Measurements from ENCODE around the gene TLE5.

TLE5 gene, protein sequence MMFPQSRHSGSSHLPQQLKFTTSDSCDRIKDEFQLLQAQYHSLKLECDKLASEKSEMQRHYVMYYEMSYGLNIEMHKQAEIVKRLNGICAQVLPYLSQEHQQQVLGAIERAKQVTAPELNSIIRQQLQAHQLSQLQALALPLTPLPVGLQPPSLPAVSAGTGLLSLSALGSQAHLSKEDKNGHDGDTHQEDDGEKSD

DNA sequence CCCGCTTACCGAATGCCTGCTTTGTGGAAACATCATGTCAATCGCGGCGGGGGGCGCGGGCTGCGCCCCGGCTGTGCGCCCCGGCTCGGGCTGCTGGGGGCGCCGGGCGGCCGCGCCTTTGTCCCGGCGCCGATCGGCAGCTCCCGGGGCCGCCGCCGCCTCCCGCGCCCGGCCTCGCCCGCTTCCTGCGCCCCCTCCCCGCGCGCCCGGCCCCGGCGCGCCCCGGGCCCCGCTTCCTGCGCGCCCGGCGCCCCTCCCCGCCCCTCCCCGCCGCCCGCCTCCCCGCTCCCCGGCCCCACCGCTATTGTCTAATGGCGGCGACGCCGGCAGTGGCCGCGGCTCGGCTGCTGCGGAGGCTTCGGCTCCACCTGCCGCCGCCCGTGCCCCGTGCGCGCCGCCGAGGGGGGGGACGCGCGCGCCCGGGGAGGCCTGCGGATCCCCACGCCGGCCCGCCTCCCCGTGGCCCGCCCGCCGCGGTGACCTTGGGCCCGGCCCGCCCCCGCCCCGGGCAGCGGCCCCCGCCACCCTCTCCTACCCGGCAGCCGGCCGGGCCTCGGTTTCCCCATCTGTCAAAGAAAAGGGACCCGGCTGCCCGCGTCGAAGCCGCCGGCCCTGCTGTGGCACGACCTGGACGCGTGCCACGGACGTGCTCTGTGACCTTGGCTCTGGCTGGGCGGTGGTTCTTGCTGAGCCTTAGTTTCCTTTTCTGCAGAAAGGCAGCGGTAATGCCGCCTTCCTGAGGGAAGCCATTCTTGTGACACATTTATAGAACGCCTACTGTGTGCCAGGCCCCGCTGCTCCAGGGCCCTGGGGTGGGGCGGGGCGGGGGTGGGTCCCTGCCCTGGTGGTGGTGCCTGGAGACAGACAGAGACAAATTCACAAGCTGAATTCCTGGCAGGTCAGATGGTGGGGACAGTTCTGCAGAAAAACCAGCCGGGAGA lies at the start of gene TLE5:
TSS of gene TLE5 (minus strand) at position 331 of the 941 bp plus-strand sequence. CDS start at position 36, 295 bp downstream.
- TF ChIP-seq, protein P1, sequence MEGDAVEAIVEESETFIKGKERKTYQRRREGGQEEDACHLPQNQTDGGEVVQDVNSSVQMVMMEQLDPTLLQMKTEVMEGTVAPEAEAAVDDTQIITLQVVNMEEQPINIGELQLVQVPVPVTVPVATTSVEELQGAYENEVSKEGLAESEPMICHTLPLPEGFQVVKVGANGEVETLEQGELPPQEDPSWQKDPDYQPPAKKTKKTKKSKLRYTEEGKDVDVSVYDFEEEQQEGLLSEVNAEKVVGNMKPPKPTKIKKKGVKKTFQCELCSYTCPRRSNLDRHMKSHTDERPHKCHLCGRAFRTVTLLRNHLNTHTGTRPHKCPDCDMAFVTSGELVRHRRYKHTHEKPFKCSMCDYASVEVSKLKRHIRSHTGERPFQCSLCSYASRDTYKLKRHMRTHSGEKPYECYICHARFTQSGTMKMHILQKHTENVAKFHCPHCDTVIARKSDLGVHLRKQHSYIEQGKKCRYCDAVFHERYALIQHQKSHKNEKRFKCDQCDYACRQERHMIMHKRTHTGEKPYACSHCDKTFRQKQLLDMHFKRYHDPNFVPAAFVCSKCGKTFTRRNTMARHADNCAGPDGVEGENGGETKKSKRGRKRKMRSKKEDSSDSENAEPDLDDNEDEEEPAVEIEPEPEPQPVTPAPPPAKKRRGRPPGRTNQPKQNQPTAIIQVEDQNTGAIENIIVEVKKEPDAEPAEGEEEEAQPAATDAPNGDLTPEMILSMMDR (IDR thresholded peaks at IDR 0.05; ENCODE audit: low read depth, low read length) = no peak
- no peaks in the 10 kb centered on the region for H3K9me3 ChIP-seq (ENCODE audit: severe bottlenecking)
- peak; percentile 62 for DNase-seq
- peak within 1 kb of the TSS; percentile 92 for H3K4me3 ChIP-seq (ENCODE audit: low read depth, low read length)
- peaks cover 36% of the 10 kb centered on the region for H3K36me3 ChIP-seq
- H3K27ac ChIP-seq = peak within 1 kb of the TSS; percentile 92
- H3K27me3 ChIP-seq (ENCODE audit: insufficient read depth, low read depth, severe bottlenecking) = no peaks in the 10 kb centered on the region

DNA sequence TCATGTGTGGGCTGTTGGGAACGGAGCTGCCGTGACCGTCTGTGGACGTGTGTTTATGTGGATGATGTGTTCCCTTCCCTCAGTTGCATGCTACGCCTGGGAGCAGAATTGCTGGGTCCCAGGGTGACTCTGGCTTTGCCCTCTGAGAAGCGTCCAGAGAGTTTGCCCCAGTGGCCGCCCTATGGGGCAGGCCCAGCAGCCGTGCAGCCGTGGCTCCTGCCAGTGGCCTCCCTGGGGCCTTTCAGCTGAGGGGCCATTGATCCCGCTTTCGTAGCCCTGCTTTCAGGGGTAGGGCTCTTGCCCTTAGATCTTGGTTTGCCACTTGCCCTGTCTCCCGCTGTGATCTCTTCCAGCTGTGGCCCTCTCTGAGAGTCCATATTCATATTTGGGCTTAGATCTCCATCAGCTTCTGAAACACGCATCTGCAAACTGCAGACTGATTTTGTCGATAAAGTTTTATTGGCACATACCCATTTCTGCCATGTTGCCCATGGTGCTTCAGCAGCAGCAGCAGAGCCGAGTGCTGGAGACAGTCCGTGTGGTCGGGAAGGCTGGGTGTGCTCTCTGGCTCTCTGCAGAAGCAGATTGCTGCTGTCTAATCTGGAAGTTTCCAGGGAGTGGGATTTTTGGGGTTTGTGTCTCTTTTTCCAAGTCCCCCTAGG lies 49.4 kb upstream of the TLE5 start:
- Histone ChIP-seq H3K36me3 (peaks cover 21% of the 10 kb centered on the region), H3K27me3 (ENCODE audit: insufficient read depth, low read depth, severe bottlenecking) (no peaks in the 10 kb centered on the region), H3K27ac (no peak overlapping the region), H3K9me3 (ENCODE audit: severe bottlenecking) (no peaks in the 10 kb centered on the region), H3K4me3 (ENCODE audit: low read depth, low read length) (no peak overlapping the region)
- DNase-seq = no peak
- TF ChIP-seq, protein P1 (IDR thresholded peaks at IDR 0.05; ENCODE audit: low read depth, low read length) = no peak

DNA sequence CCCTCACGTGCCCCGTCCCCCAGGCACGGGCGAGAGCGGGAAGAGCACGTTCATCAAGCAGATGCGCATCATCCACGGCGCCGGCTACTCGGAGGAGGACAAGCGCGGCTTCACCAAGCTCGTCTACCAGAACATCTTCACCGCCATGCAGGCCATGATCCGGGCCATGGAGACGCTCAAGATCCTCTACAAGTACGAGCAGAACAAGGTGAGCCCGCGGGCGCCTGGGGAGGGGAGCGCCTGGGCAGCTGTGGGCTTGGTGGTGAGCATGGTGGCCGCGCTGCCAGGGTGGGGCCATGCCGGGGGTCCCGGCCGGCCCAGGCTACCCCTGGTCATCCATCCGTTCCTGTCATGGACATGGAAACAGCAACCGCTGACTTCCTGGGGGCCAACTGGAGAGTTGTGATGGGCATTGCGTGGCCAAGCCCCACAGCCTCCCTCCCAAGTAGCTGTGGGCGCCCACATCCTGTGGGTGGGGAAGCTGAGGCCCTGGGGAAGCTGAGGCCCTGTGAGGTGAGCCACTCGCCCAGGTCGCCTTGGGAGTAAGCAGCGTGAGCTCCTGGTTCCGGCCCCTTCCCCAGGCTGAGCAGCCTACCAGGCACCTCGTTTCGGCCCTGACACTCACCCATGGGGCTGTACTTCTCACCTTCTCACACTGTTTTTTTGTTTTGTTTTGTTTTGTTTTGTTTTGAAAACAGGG lies 48.0 kb upstream of the TLE5 start:
- TF ChIP-seq, protein P1 (IDR thresholded peaks at IDR 0.05; ENCODE audit: low read depth, low read length) = no peak
- Histone ChIP-seq H3K36me3 (peaks cover 21% of the 10 kb centered on the region), H3K27ac (no peak overlapping the region), H3K4me3 (ENCODE audit: low read depth, low read length) (no peak overlapping the region), H3K9me3 (ENCODE audit: severe bottlenecking) (no peaks in the 10 kb centered on the region), H3K27me3 (ENCODE audit: insufficient read depth, low read depth, severe bottlenecking) (no peaks in the 10 kb centered on the region)
- no peak for DNase-seq

DNA sequence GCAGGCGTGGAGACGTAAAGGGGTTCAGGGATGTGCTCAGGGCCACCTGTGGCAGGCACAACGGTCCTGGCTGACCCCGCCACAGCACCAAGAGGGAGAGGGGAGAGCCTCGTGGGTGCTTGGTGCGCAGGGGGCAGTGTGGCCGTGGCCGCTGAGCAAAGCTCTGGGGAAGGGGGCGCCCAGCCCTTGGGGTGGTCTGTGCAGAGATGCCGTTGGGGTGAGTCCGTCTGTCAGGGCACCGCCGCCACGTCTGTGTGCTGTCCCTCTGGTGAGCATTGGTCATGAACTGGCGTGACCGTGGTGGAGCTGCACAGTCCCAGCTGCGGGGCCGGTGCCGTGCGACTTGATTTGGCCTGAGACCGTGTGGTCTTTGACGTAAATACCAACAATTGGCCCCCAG lies 47.2 kb upstream of the TLE5 start:
- DNase-seq = no peak
- no peaks in the 10 kb centered on the region for H3K9me3 ChIP-seq (ENCODE audit: severe bottlenecking)
- H3K36me3 ChIP-seq = peaks cover 18% of the 10 kb centered on the region
- H3K27me3 ChIP-seq (ENCODE audit: insufficient read depth, low read depth, severe bottlenecking) = no peaks in the 10 kb centered on the region
- TF ChIP-seq, protein P1 (IDR thresholded peaks at IDR 0.05; ENCODE audit: low read depth, low read length) = no peak
- H3K4me3 ChIP-seq (ENCODE audit: low read depth, low read length) = no peak overlapping the region
- no peak overlapping the region for H3K27ac ChIP-seq

DNA sequence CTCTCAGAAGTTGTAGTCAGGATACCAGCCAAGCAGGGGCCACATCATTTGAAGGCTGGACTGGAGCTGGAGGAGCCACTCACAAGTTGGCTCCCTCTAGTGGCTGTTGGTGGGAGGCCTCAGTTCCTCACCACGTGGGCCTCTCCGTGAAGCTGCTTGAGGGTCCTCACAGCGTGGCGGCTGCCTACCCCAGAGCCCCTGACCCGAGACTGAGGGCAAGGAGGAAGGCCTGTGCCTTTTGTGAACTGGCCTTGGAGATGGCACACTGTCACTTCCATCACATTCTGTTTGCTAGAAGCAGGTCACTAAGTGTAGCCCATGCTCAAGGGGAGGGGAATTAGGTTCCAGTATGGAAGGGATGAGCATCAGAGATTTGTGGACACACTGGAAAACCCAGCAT lies 46.5 kb upstream of the TLE5 start:
- Histone ChIP-seq H3K27ac (no peak overlapping the region; the same call in 1 of the 2 replicates), H3K36me3 (peaks cover 13% of the 10 kb centered on the region), H3K27me3 (ENCODE audit: insufficient read depth, low read depth, severe bottlenecking) (no peaks in the 10 kb centered on the region), H3K4me3 (ENCODE audit: low read depth, low read length) (no peak overlapping the region), H3K9me3 (ENCODE audit: severe bottlenecking) (no peaks in the 10 kb centered on the region)
- peak; percentile 74 for DNase-seq
- TF ChIP-seq, protein P1 (IDR thresholded peaks at IDR 0.05; ENCODE audit: low read depth, low read length) = peak; percentile 99

Measured in WERI-Rb-1 (cell line).